HepG2 (cell line): ENCODE results near the gene ABHD12. TPM values are rescaled to one million over a fixed set of nuclear protein-coding genes. Genes with fewer than 3 reads are reported as not detected.

Experiments used
- ATAC-seq: fragments of 200-7000 bp; cut with Tn5 transposase; 3 replicates; pipeline ENCODE4 v1.9.1; 2020; ENCODE audit warnings: mild to moderate bottlenecking, moderate library complexity
- BruUV-seq: library from RNA; stranded (reverse); fragments of 400-500 nt; replicated peaks from 2 replicates; lab custom pipeline; 2021; lab: Mats Ljungman, UMichigan
- CTCF ChIA-PET: fragments of 300-600 bp; formaldehyde crosslinking; extraction: SDS; loops from one replicate; lab custom pipeline; 2021; ENCODE audit warnings: low total read pairs, inconsistent platforms, low intra/inter-chr PET ratio; lab: Yijun Ruan, JAX
- POLR2A ChIA-PET: fragments of 350-600 bp; sonication (Branson Sonifier 250); formaldehyde crosslinking; loops from one replicate; lab custom pipeline; 2020; ENCODE audit warnings: antibody characterized with exemption, inconsistent platforms; lab: Yijun Ruan, JAX
- DNase-seq: peaks from one replicate; pipeline ENCODE4 v3.0.0-alpha.2; 2015; ENCODE audit warnings: low spot score
- FAIRE-seq: peaks from 3 replicates; lab custom pipeline; 2011; peaks lifted over from hg19 to GRCh38; lab: Jason Lieb, UNC
- H2AFZ ChIP-seq: one replicate; pipeline ENCODE4 v1.6.1; 2011; ENCODE audit warnings: low read length, inconsistent platforms
- H3K27ac ChIP-seq: fragments of 300-600 bp; 3 replicates; pipeline ENCODE4 v1.8.0; 2011; ENCODE audit warnings: mixed run types, mild to moderate bottlenecking, mixed read lengths, low read length, inconsistent platforms; ENCODE audit not compliant: insufficient read depth; ENCODE audit errors: extremely low read length
- H3K27me3 ChIP-seq, 2 experiments: fragments of 200-600 bp in 1 of 2; 2 replicates in 1 of 2; 3 replicates in 1 of 2; pipeline versions ENCODE4 v1.6.0 to v1.8.0; 2011; ENCODE audit warnings: low read length in 2 of 2, mild to moderate bottlenecking in 2 of 2, moderate library complexity in 2 of 2, inconsistent platforms in 1 of 2; ENCODE audit not compliant: insufficient read depth in 2 of 2, control insufficient read depth in 1 of 2
- H3K36me3 ChIP-seq, 2 experiments: fragments of 200-600 bp in 1 of 2; replicated peaks in 1 of 2; 2 replicates in 1 of 2; 3 replicates in 1 of 2; pipeline versions ENCODE4 v1.5.1 to v1.8.0; 2011; ENCODE audit warnings: low read length in 2 of 2, inconsistent platforms in 1 of 2; ENCODE audit not compliant: insufficient read depth in 2 of 2, control insufficient read depth in 1 of 2
- H3K4me1 ChIP-seq: 2 replicates; pipeline ENCODE4 v1.5.1; 2012; ENCODE audit warnings: low read length, inconsistent platforms; ENCODE audit not compliant: insufficient read depth
- H3K4me2 ChIP-seq: 2 replicates; pipeline ENCODE4 v1.6.0; 2011; ENCODE audit warnings: low read depth, low read length, inconsistent platforms
- H3K4me3 ChIP-seq, 3 experiments: fragments of 200-600 bp in 1 of 3; sonication (generic), shearing (Covaris generic) in 1 of 3; replicated peaks in 1 of 3; 2 replicates each; pipeline ENCODE4 v1.5.1; 2011 to 2016; ENCODE audit warnings: low read length in 3 of 3, inconsistent platforms in 2 of 3, low read depth in 2 of 3, mild to moderate bottlenecking in 2 of 3, control low read depth in 1 of 3, mixed read lengths in 1 of 3; ENCODE audit not compliant: insufficient read depth in 1 of 3
- H3K79me2 ChIP-seq: one replicate; pipeline ENCODE4 v1.6.1; 2011; ENCODE audit warnings: low read length, inconsistent platforms; ENCODE audit not compliant: insufficient read depth
- H3K9ac ChIP-seq: 2 replicates; pipeline ENCODE4 v1.6.0; 2011; ENCODE audit warnings: mild to moderate bottlenecking, low read depth, low read length, inconsistent platforms; ENCODE audit not compliant: insufficient read depth
- H3K9me3 ChIP-seq: 2 replicates; pipeline ENCODE4 v1.5.1; 2012; ENCODE audit warnings: mild to moderate bottlenecking, low read length
- H4K20me1 ChIP-seq: 2 replicates; pipeline ENCODE4 v1.6.0; 2011; ENCODE audit warnings: inconsistent platforms, mild to moderate bottlenecking, low read length, moderate library complexity; ENCODE audit not compliant: insufficient read depth
- AHR ChIP-seq: IDR thresholded peaks from 2 replicates; pipeline ENCODE4 v1.6.1; 2018; ENCODE audit warnings: missing genetic modification reagents, missing compliant biosample characterization
- HMG20B ChIP-seq: conservative IDR thresholded peaks from 2 replicates; pipeline ENCODE4 v1.6.1; 2016; ENCODE audit warnings: missing genetic modification reagents, missing compliant biosample characterization
- HOXA7 ChIP-seq: sonication (generic); formaldehyde crosslinking; IDR thresholded peaks from 2 replicates; pipeline ENCODE4 v1.8.1; 2022; ENCODE audit warnings: mild to moderate bottlenecking, missing genetic modification reagents, moderate library complexity
- NFKBIZ ChIP-seq: IDR thresholded peaks from 2 replicates; pipeline ENCODE4 v1.6.1; 2018; ENCODE audit warnings: missing genetic modification reagents, missing compliant biosample characterization
- SMYD3 ChIP-seq: sonication (generic); formaldehyde crosslinking; IDR thresholded peaks from 2 replicates; pipeline ENCODE4 v1.8.1; 2023; ENCODE audit warnings: mild to moderate bottlenecking, missing genetic modification reagents
- ZNF24 ChIP-seq: fragments of 450-650 bp; IDR thresholded peaks from 2 replicates; pipeline ENCODE4 v1.6.1; 2017; ENCODE audit warnings: antibody characterized with exemption, mild to moderate bottlenecking
- ZNF329 ChIP-seq: sonication (generic); formaldehyde crosslinking; IDR thresholded peaks from 2 replicates; pipeline ENCODE4 v1.9.0; 2021; ENCODE audit warnings: low read depth, mild to moderate bottlenecking, missing genetic modification reagents
- ZNF335 ChIP-seq: sonication (generic); formaldehyde crosslinking; IDR thresholded peaks from 2 replicates; pipeline ENCODE4 v1.4.0; 2020; ENCODE audit warnings: missing genetic modification reagents
- ZNF501 ChIP-seq: sonication (generic); formaldehyde crosslinking; IDR thresholded peaks from 2 replicates; pipeline ENCODE4 v1.5.1; 2020; ENCODE audit warnings: mild to moderate bottlenecking, moderate library complexity, missing genetic modification reagents
- ZNF572 ChIP-seq: sonication (generic); formaldehyde crosslinking; IDR thresholded peaks from 2 replicates; pipeline ENCODE4 v1.5.1; 2020; ENCODE audit warnings: mild to moderate bottlenecking, missing genetic modification reagents
- ZNF652 ChIP-seq: IDR thresholded peaks from 2 replicates; pipeline ENCODE4 v1.6.1; 2016; ENCODE audit warnings: low read depth, borderline replicate concordance
- ZNF782 ChIP-seq: sonication (generic); formaldehyde crosslinking; IDR thresholded peaks from 2 replicates; pipeline ENCODE4 v1.4.0; 2020; ENCODE audit warnings: missing genetic modification reagents, mild to moderate bottlenecking, borderline replicate concordance
- ZSCAN9 ChIP-seq: IDR thresholded peaks from 2 replicates; pipeline ENCODE4 v1.6.1; 2016; ENCODE audit warnings: borderline replicate concordance
- WGBS: methylation state at CpG from one replicate; pipeline ENCODE4 v1.1.6; 2017; ENCODE audit warnings: low lambda C conversion rate; 5-methylcytosine and 5-hydroxymethylcytosine counted together
- in situ Hi-C: cut with HindIII; loops from 2 replicates; pipeline ENCODE4 v1.10.0; 2017; ENCODE audit warnings: low pct_unique_long_range_greater_than_20kb; ENCODE audit not compliant: extremely low pct_ligation_motif_present
- intact Hi-C: fragments of 100-400 bp; cut with micrococcal nuclease; formaldehyde crosslinking; loops from one replicate; pipeline ENCODE4 v1.10.0; 2022; ENCODE audit not compliant: unreplicated experiment
- polyA plus RNA-seq, 8 experiments: library from polyadenylated mRNA; depleted of rRNA in 3 of 8; stranded (reverse) in 7 of 8; unstranded in 1 of 8; fragments of >200 nt; fragmentation: Illumina TruSeq in 4 of 8; extraction: Trizol in 4 of 8; gene quantifications; 2 replicates each; pipeline versions ENCODE4 v1.2.1 to v1.2.3, GENCODE V29; 2011 to 2016; ENCODE audit warnings: low read depth in 4 of 8, missing spikeins in 1 of 8, mixed read lengths in 1 of 8; ENCODE audit not compliant: insufficient read depth in 1 of 8
- total RNA-seq, 5 experiments: library from RNA; depleted of rRNA; stranded (reverse); fragments of >200 nt; fragmentation: Illumina TruSeq; extraction: Trizol; gene quantifications; 2 replicates each; pipeline ENCODE4 v1.2.3, GENCODE V29; 2016; ENCODE audit warnings: low read depth in 1 of 5
- TF ChIP-seq, protein P1 (sequence below): sonication (generic); formaldehyde crosslinking; IDR thresholded peaks from 2 replicates; pipeline ENCODE4 v1.5.1; 2020; ENCODE audit warnings: missing genetic modification reagents, mild to moderate bottlenecking, borderline replicate concordance
- TF ChIP-seq, protein P2 (sequence below): sonication (generic); formaldehyde crosslinking; IDR thresholded peaks from 2 replicates; pipeline ENCODE4 v1.4.0; 2020; ENCODE audit warnings: missing genetic modification reagents
- TF ChIP-seq, protein P3 (sequence below): sonication (generic); formaldehyde crosslinking; IDR thresholded peaks from 2 replicates; pipeline ENCODE4 v1.8.0; 2022; ENCODE audit warnings: missing genetic modification reagents, mild to moderate bottlenecking, borderline replicate concordance

Gene ABHD12
- total and polyA plus RNA-seq, 2 of the 13 experiments (the other 11 are each of a cell fraction or from before 2014, with no cell fraction given): 23.5 to 72.1 TPM

DNA sequence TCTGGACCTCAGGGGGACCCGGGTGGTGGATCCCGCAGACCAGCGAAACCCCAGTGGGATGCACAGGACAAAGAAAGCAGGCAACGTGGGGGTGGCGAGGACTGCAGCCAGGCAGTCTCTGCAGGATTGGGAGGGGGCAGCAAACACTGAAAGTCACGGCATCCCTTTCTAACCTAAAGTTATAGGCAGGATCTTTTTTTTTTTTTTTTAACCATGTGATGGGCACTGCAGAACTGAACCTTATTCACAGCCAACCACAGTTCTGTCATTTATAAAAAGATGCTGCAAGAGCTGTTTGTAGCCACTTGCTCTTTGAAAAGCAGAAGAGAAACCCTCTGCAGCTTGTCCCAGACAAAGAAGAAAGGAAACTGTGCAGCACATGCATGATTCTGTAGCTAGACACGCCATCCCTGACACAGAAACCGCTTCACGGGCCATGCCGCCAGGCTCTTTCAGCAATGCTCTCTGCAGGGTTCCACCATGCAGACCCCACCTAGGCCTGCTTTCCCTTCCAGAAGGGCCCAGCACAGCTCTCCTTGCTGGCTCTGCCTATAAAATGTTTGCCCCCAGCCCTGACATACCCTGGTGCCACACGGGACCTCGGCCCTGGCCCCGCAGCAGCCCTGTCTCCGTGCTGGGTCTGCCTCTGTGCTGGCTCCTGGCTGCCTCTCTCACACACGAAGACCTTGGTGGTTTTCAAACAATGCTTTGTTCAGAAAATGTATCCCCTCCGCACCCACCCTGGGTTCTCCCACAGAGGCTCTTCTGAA lies 72.0 kb downstream of the ABHD12 start:
- no TSS peak for BruUV-seq
- H3K4me1 ChIP-seq: 0 out of 2 replicates have a peak, but pooled peaks cover 4% of the 10 kb centered on the region
- H2AFZ ChIP-seq: no peak overlapping the region
- H3K9ac ChIP-seq: no peak overlapping the region
- no peak overlapping the region for H3K4me2 ChIP-seq
- peaks cover 25 to 54% of the 10 kb centered on the region in 2 experiments for H3K36me3 ChIP-seq
- ChIA-PET POLR2A (no interaction called here), CTCF (interaction anchor here (0.9 kb wide), 1 partner anchor 24 kb away, joined by 3 read pairs; no protein-coding TSS in a partner anchor)
- in situ Hi-C loops (loop anchor here (25.0 kb wide), 1 partner anchor 344 kb away; no protein-coding TSS in a partner anchor), intact Hi-C loops (no loop called here)
- 97% methylated on average over 16 of the region's 16 CpGs for WGBS
- H3K27ac ChIP-seq: no peak overlapping the region
- no peaks in the 10 kb centered on the region for H3K79me2 ChIP-seq
- FAIRE-seq (no peak), ATAC-seq (no peak), DNase-seq (no peak)
- H3K4me3 ChIP-seq: no peak overlapping the region
- H3K27me3 ChIP-seq: no peaks in the 10 kb centered on the region
- TF ChIP-seq HMG20B: no peak
- no peak for TF ChIP-seq HOXA7 (CRISPR knock-in tag)
- no peak for TF ChIP-seq ZNF572 (CRISPR knock-in tag)
- TF ChIP-seq, protein P1, sequence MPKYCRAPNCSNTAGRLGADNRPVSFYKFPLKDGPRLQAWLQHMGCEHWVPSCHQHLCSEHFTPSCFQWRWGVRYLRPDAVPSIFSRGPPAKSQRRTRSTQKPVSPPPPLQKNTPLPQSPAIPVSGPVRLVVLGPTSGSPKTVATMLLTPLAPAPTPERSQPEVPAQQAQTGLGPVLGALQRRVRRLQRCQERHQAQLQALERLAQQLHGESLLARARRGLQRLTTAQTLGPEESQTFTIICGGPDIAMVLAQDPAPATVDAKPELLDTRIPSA (CRISPR knock-in tag): no peak
- TF ChIP-seq AHR (CRISPR knock-in tag): no peak
- TF ChIP-seq, protein P2, sequence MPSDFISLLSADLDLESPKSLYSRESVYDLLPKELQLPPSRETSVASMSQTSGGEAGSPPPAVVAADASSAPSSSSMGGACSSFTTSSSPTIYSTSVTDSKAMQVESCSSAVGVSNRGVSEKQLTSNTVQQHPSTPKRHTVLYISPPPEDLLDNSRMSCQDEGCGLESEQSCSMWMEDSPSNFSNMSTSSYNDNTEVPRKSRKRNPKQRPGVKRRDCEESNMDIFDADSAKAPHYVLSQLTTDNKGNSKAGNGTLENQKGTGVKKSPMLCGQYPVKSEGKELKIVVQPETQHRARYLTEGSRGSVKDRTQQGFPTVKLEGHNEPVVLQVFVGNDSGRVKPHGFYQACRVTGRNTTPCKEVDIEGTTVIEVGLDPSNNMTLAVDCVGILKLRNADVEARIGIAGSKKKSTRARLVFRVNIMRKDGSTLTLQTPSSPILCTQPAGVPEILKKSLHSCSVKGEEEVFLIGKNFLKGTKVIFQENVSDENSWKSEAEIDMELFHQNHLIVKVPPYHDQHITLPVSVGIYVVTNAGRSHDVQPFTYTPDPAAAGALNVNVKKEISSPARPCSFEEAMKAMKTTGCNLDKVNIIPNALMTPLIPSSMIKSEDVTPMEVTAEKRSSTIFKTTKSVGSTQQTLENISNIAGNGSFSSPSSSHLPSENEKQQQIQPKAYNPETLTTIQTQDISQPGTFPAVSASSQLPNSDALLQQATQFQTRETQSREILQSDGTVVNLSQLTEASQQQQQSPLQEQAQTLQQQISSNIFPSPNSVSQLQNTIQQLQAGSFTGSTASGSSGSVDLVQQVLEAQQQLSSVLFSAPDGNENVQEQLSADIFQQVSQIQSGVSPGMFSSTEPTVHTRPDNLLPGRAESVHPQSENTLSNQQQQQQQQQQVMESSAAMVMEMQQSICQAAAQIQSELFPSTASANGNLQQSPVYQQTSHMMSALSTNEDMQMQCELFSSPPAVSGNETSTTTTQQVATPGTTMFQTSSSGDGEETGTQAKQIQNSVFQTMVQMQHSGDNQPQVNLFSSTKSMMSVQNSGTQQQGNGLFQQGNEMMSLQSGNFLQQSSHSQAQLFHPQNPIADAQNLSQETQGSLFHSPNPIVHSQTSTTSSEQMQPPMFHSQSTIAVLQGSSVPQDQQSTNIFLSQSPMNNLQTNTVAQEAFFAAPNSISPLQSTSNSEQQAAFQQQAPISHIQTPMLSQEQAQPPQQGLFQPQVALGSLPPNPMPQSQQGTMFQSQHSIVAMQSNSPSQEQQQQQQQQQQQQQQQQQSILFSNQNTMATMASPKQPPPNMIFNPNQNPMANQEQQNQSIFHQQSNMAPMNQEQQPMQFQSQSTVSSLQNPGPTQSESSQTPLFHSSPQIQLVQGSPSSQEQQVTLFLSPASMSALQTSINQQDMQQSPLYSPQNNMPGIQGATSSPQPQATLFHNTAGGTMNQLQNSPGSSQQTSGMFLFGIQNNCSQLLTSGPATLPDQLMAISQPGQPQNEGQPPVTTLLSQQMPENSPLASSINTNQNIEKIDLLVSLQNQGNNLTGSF (CRISPR knock-in tag): no peak
- no peak for TF ChIP-seq ZNF335 (CRISPR knock-in tag)
- no peak for TF ChIP-seq SMYD3
- TF ChIP-seq ZNF24: no peak
- TF ChIP-seq ZNF329: no peak
- TF ChIP-seq ZSCAN9 (CRISPR knock-in tag): no peak
- no peak for TF ChIP-seq ZNF652 (CRISPR knock-in tag)
- no peak for TF ChIP-seq ZNF501 (CRISPR knock-in tag)
- TF ChIP-seq ZNF782 (CRISPR knock-in tag): no peak
- no peak for TF ChIP-seq NFKBIZ (CRISPR knock-in tag)
- TF ChIP-seq, protein P3, sequence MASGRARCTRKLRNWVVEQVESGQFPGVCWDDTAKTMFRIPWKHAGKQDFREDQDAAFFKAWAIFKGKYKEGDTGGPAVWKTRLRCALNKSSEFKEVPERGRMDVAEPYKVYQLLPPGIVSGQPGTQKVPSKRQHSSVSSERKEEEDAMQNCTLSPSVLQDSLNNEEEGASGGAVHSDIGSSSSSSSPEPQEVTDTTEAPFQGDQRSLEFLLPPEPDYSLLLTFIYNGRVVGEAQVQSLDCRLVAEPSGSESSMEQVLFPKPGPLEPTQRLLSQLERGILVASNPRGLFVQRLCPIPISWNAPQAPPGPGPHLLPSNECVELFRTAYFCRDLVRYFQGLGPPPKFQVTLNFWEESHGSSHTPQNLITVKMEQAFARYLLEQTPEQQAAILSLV: no peak
- no peaks in the 10 kb centered on the region for H3K9me3 ChIP-seq
- H4K20me1 ChIP-seq: no peaks in the 10 kb centered on the region; the same call in 1 of the 2 replicates
